Activated CD4-positive, alpha-beta T cell treated with anti-CD3 and anti-CD28 coated beads, Interleukin-2, amount 50 U/mL, for 1 hour (primary cell): ENCODE results near the gene MYO3B.
"Not testable (repeated sequence)": the region's sequence is repeated elsewhere in the genome, so short reads cannot be mapped to it uniquely, and the experiment has no call there.

Source experiments
- DNase-seq: peaks from one replicate; pipeline ENCODE4 v3.0.0-alpha.2; 2020

Gene MYO3B

DNA sequence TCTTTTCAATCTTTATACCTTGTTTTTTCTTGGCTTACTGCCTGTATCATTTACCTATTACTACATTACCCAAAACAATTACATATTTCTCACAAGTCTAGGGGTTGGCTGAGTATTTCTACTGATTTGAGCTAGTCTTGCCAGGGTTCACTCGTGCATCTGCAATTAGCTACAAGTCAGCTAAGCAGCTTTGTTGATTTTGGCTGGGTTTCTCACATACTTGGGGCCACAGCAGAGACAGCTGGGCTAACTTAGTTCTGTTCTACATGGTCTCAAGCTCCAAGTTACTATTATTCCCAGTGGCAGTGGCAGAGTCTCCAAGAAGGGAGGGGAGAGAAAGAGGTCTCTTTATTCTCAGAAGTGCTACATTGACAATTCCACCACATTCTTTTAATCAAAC lies 482.5 kb downstream of the MYO3B start:
- no peak for DNase-seq

DNA sequence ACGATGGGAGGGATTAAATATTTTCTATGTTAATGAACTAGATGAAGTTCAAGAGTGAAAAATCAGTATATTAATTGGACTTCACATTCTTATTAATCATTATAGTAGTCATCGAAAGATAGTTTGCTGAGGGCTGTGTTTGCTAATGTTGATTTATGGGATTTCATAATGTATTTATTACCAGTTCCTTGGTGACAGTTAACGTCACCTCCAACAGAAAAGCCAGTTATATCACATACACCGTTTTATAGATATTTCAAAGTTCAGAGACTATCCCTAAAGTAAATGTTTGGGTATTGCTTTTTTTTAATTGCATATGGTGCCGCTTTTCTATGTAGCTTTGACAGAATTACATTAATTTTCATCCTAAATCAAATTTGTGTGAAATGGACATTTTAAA lies 487.8 kb downstream of the MYO3B start:
- no peak for DNase-seq

DNA sequence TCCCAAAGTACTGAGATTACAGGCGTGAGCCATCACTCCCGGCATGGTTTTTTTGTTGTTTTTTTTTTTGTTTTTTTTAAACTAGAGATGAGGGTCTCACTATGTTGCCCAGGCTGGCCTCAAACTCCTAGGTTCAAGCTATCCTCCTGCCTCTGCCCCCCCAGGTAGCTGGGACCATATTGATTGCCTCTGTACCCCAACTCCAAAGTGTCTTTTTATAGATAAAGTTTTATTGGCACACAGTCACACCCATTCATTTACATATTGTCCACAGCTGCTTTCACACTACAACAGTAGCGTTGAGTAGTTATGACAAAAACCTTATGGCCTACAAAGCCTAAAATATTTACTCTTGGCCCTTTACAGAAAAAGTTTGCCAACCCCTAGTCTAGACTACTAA lies 492.0 kb downstream of the MYO3B start:
- no peak for DNase-seq

- no peak for DNase-seq
Observed at GRCh38 chr2:170670651-170671050, 492.7 kb downstream of the MYO3B start.

- no peak for DNase-seq
Observed at GRCh38 chr2:170671079-170671478, 493.1 kb downstream of the MYO3B start.

DNA sequence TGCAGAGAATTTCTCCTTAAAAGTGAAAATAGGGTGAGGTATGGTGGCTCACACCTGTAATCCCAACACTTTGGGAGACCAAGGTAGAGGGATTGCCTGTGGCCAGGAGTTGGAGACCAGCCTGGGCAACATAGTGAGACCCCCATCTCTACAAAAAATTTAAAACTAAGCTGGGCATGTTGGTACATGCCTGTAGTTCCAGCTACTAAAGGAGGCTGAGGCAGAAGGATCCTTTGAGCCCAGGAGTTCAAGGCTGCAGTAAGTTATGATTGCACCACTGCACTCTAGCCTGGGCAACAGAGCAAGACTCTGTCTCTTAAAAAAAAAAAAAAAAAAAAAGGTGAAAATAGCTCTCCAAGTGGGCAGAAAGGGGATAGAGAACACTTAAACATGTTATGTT lies 496.3 kb downstream of the MYO3B start:
- not testable (repeated sequence) for DNase-seq

DNA sequence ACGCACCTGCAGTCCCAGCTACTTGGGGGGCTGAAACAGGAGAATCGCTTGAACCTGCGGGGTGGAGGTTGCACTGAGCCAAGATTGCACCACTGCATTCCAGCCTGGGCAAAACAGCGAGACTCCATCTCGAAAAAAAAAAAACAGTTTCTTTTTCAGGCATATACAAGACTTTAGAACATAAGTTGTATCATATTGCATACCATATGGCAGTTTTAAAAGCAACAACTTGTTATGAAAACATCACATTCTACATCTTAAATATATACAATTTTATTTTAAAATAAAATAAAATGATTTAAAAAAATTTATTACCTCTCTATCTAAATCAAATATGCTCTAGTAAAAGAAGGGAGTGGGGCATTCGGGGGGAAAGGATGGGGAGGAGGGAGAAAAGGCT lies 497.8 kb downstream of the MYO3B start:
- DNase-seq: no peak

GRCh38 chr2:170679607-170680079 lies 501.7 kb downstream of the MYO3B start:
- DNase-seq: no peak

DNA sequence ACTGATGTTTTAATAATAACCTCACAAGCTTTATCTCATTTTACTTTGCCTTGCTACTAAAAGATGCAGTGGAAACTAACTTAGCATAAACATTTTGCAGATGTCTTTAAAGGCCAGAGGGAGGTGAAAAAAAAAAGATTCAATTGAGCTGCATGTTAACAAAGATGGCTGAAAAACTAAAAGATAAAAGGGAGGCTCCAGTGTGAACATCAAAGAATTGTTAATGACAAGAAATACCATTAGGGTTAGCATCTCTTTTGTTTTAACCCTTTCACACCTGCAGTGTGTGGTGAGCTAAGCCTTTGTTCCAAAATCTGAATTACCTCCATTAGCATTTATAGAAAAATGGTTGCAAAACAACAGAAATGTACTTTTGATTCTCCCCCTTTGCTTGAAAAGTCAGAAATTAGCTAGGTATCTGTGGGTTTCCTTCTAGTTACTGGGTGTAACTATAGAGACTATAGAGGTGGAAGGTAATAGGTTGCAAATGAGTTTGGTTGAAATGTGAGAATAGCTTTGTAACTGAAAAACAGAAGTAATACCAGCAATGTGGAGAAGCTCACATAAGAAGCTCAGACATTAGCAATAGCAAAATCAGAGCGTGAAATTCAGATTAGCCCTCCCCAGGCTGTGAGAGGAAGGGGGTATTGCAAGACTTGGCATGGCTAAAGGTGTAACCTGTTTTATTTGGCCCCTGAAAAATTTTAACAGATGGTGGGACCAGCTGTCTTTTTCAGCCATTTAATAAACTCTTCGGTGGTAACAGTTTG lies 502.4 kb downstream of the MYO3B start:
- no peak for DNase-seq

GRCh38 chr2:170681311-170681710 lies 503.4 kb downstream of the MYO3B start:
- no peak for DNase-seq

DNA sequence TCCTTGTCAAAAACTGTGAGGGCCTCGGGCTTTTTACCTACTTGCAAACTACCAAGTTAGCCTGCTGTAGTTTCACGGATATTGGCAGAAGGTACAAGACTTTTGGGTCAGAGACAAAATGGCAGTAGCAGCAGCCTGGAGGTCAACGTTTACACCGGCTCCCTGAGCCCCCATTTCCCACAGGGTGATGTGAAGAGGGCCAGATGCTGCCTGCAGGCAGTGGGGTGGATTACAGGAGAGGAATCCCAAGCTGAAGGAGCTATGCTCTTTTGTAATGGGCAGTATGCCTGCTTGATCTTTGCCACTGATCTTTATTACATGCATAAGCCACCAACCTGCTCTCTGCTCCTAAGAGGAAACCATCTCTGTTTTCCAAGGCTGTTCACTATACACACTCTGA lies 507.6 kb downstream of the MYO3B start:
- no peak for DNase-seq

GRCh38 chr2:170689481-170689880 lies 511.5 kb downstream of the MYO3B start:
- DNase-seq: no peak

DNA sequence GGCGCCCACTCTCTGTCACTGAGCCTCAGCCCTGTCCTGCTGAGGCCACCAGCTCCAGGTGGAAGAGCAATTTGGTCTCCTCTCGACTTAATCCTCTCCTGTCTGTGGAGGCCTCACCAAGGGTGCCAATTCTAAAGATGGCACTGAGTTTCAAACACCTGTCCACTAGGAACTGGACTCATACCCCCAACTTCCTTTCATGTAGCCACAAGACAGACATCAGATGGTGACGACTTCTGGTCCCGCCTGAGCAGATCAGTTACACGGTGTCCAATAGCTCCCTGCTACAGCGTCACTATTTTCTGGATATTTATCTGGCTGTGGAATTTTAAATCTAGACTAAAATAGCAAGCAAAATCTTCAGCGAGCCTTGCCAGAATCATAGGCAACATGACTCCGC lies 512.7 kb downstream of the MYO3B start:
- no peak for DNase-seq

GRCh38 chr2:170694316-170694715 lies 516.4 kb downstream of the MYO3B start:
- DNase-seq: no peak

DNA sequence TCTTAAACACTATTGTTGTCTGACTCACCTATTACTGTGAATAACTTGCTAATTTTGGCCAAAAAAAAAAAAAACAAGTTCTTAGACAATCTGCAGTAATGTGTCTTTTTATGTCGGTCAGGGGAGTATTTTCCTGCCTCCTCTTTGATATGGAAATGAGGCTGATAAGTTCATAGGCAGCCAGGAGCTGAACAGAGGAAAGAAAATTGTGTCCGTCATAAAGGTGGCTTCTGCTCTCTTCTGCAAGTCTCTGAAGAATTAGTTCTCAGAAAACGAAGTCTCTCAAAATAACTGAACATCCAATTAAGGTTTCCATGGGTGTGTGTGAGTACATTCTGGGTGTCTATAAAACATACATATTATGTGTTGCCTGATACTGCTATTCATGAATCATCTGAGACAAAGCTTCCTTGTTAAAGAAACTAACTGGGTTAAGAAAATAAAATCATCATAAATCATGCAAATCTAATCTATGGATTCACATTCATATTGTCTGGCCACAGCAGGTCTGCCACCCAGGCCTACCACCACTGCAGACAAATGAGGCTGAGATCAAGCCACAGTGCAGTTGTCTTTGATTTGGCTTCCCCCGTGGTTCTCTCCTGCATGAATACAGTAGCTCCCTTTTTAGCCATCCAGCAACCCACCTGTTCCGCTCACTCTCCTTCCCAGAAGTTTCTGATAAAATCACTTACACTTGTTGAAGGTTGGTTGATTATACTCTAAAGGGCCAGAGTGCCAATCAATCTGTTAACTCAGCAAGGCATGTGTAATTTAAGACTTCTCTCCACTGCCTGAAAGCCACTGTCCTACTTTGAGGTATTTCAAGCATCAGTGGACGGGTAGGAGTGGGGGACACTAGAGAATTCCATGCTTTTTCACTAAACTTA lies 517.8 kb downstream of the MYO3B start:
- DNase-seq: no peak

DNA sequence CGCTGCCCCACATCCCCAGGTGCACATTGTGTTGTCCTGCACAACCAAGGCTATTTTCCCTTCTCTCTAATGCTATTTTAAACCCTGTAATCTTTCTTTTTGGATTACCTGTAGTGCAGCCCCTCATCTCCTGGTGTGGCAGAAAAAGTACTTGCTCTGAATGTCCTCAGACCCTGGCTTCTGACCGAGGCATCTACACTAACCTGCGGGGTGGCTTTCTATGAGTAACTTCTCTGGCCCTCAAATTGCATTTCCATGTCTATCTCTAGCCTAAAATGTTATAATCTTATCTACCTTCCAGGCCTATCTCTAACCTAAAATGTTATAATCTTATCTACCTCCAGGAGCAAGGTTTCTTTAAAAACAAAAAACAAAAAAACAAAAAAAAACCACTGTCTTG lies 519.0 kb downstream of the MYO3B start:
- no peak for DNase-seq

- DNase-seq: no peak
Observed at GRCh38 chr2:170701011-170701410, 523.1 kb downstream of the MYO3B start.

DNA sequence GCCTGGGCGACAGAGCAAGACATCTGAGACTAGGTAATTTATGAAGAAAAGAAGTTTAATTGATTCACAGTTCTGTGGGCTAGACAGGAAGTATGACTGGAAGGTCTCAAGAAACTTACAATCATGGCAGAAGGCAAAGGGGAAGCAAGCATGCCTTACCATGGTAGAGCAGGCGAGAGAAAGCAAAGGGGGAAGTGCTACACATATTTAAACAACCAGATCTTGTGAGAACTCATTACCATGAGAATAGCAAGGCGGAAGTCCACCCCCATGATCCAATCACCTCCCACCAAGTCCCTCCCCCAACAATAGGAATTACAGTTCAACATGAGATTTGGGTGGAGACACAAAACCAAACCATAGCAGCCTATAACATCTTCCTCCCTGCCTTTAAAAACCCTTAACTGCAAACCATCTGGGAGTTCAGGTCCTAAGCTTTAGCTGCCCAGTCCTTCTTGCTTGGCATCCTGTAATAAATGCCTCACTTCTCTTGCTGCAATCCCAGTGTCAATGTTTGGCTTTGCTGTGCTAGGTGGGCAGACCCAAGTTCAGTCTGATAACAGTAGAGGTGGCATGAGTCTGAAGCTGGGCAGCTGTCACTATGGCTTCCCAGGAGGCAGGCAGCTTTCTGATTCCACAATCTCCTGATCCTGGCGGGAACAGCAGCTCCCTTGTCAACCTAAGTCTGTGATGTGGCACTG lies 526.0 kb downstream of the MYO3B start:
- DNase-seq: no peak
